GM12878 (cell line): ENCODE data around the gene FATE1. TPM values are rescaled to one million over a fixed set of nuclear protein-coding genes. Genes with fewer than 3 reads are reported as not detected.

Experiments
- ATAC-seq: fragments of 200-7000 bp; cut with Tn5 transposase; 3 replicates; pipeline ENCODE4 v1.9.1; 2020; ENCODE audit warnings: mild to moderate bottlenecking, moderate library complexity
- BruUV-seq: library from RNA; stranded (reverse); fragments of 400-500 nt; replicated peaks from 2 replicates; lab custom pipeline; 2021; lab: Mats Ljungman, UMichigan
- CTCF ChIA-PET: fragments of 300-600 bp; sonication (Branson Sonifier 250); formaldehyde crosslinking; extraction: SDS; loops from one replicate; lab custom pipeline; 2021; ENCODE audit warnings: inconsistent platforms; lab: Yijun Ruan, JAX
- POLR2A ChIA-PET: fragments of 350-600 bp; formaldehyde crosslinking; extraction: SDS; loops from one replicate; lab custom pipeline; 2021; ENCODE audit warnings: inconsistent platforms; lab: Charles Lee
- RAD21 ChIA-PET: fragments of 300-600 bp; sonication (Branson Sonifier 250); formaldehyde crosslinking; loops from one replicate; lab custom pipeline; 2023; ENCODE audit warnings: antibody characterized with exemption; ENCODE audit not compliant: unreplicated experiment; lab: Charles Lee
- SMC1A ChIA-PET: fragments of 300-600 bp; sonication (Branson Sonifier 250); formaldehyde crosslinking; loops from one replicate; lab custom pipeline; 2023; ENCODE audit not compliant: unreplicated experiment, uncharacterized antibody; lab: Charles Lee
- DNase-seq: peaks from one replicate; pipeline ENCODE4 v3.0.0-alpha.2; 2011; ENCODE audit warnings: low read depth, low spot score
- FAIRE-seq: peaks from 3 replicates; lab custom pipeline; 2011; peaks lifted over from hg19 to GRCh38; lab: Jason Lieb, UNC
- H2AFZ ChIP-seq: 2 replicates; pipeline ENCODE4 v1.6.0; 2011; ENCODE audit warnings: low read depth, low read length, control low read depth; ENCODE audit not compliant: control insufficient read depth
- H3K27ac ChIP-seq: 2 replicates; pipeline ENCODE4 v1.5.1; 2011; ENCODE audit warnings: control low read depth; ENCODE audit not compliant: control insufficient read depth, insufficient read depth
- H3K27me3 ChIP-seq, 2 experiments: replicated peaks in 1 of 2; 2 replicates each; pipeline versions ENCODE4 v1.6.0 to v1.6.1; 2011; ENCODE audit warnings: low read length in 1 of 2; ENCODE audit not compliant: control insufficient read depth in 2 of 2, insufficient read depth in 2 of 2
- H3K36me3 ChIP-seq, 2 experiments: 2 replicates each; pipeline ENCODE4 v1.5.1; 2011; ENCODE audit warnings: low read length in 1 of 2; ENCODE audit not compliant: control insufficient read depth in 2 of 2, insufficient read depth in 2 of 2
- H3K4me1 ChIP-seq: 2 replicates; pipeline ENCODE4 v1.6.1; 2011; ENCODE audit warnings: mild to moderate bottlenecking, low read length, moderate library complexity, mixed read lengths; ENCODE audit not compliant: control insufficient read depth, insufficient read depth
- H3K4me2 ChIP-seq: 2 replicates; pipeline ENCODE4 v1.6.0; 2011; ENCODE audit warnings: control low read depth; ENCODE audit not compliant: control insufficient read depth, insufficient read depth
- H3K4me3 ChIP-seq: fragments of 200-600 bp; sonication (generic); 2 replicates; pipeline ENCODE4 v1.5.1; 2016
- H3K79me2 ChIP-seq: 2 replicates; pipeline ENCODE4 v1.6.0; 2011; ENCODE audit warnings: low read length; ENCODE audit not compliant: control insufficient read depth, insufficient read depth
- H3K9ac ChIP-seq: 2 replicates; pipeline ENCODE4 v1.8.0; 2011; ENCODE audit warnings: low read length, control low read depth, mixed read lengths; ENCODE audit not compliant: control insufficient read depth, insufficient read depth
- H3K9me3 ChIP-seq: replicated peaks from 3 replicates; pipeline ENCODE4 v1.5.1; 2011; ENCODE audit warnings: mild to moderate bottlenecking, low read length; ENCODE audit not compliant: control insufficient read depth, insufficient read depth
- H4K20me1 ChIP-seq: 2 replicates; pipeline ENCODE4 v1.6.0; 2011; ENCODE audit not compliant: control insufficient read depth, insufficient read depth
- ASH2L ChIP-seq: fragments of 300-600, 200-600 bp; sonication (generic); IDR thresholded peaks from 2 replicates; pipeline ENCODE4 v1.6.1; 2017; ENCODE audit warnings: low read depth, mild to moderate bottlenecking, borderline replicate concordance
- BCL11A ChIP-seq: IDR thresholded peaks from 2 replicates; pipeline ENCODE4 v1.6.1; 2011; ENCODE audit warnings: low read depth, low read length
- ETV6 ChIP-seq, 2 experiments: fragments of 450-650 bp in 1 of 2; IDR thresholded peaks in 1 of 2; conservative IDR thresholded peaks in 1 of 2; 2 replicates each; pipeline ENCODE4 v1.6.1; 2014; ENCODE audit warnings: antibody characterized with exemption in 1 of 2, borderline replicate concordance in 1 of 2, low read depth in 1 of 2, mild to moderate bottlenecking in 1 of 2, moderate library complexity in 1 of 2
- IRF3 ChIP-seq: fragments of 450-650 bp; IDR thresholded peaks from 2 replicates; pipeline ENCODE4 v1.6.1; 2014; ENCODE audit warnings: mild to moderate bottlenecking
- MEF2B ChIP-seq: fragments of 450-650 bp; IDR thresholded peaks from 2 replicates; pipeline ENCODE4 v1.6.1; 2018; ENCODE audit warnings: mild to moderate bottlenecking, moderate library complexity; ENCODE audit not compliant: partially characterized antibody, poor library complexity, severe bottlenecking
- MXI1 ChIP-seq: fragments of 150-350 bp; IDR thresholded peaks from 2 replicates; pipeline ENCODE4 v1.6.1; 2011; ENCODE audit warnings: low read depth, mild to moderate bottlenecking, inconsistent platforms, low read length, improper control_type of control experiment
- NFXL1 ChIP-seq: fragments of 450-650 bp; IDR thresholded peaks from 2 replicates; pipeline ENCODE4 v1.6.1; 2017; ENCODE audit warnings: antibody characterized with exemption, mild to moderate bottlenecking, borderline replicate concordance
- NR2C1 ChIP-seq: fragments of 450-650 bp; IDR thresholded peaks from 2 replicates; pipeline ENCODE4 v1.6.1; 2017; ENCODE audit warnings: antibody characterized with exemption, mild to moderate bottlenecking, moderate library complexity
- NRF1 ChIP-seq: conservative IDR thresholded peaks from 2 replicates; pipeline ENCODE4 v1.6.1; 2011; ENCODE audit warnings: mild to moderate bottlenecking, low read depth, low read length, improper control_type of control experiment
- POLR2A ChIP-seq: IDR thresholded peaks from 2 replicates; pipeline ENCODE4 v1.6.1; 2011; ENCODE audit warnings: low read depth, mild to moderate bottlenecking, low read length
- ZSCAN29 ChIP-seq: fragments of 450-650 bp; IDR thresholded peaks from 2 replicates; pipeline ENCODE4 v1.6.1; 2017; ENCODE audit warnings: mild to moderate bottlenecking, moderate library complexity
- ZZZ3 ChIP-seq: IDR thresholded peaks from 2 replicates; pipeline ENCODE4 v1.6.1; 2011; ENCODE audit warnings: low read depth; ENCODE audit not compliant: control insufficient read depth, insufficient read length
- WGBS: methylation state at CpG from one replicate; pipeline ENCODE4 v1.1.6; 2016; ENCODE audit warnings: low lambda C conversion rate; ENCODE audit not compliant: insufficient replicate concordance, insufficient coverage; ENCODE audit errors: missing lambda C conversion rate; 5-methylcytosine and 5-hydroxymethylcytosine counted together
- in situ Hi-C: fragments of 300-500 bp; cut with MboI; formaldehyde crosslinking; loops from 9 replicates; pipeline ENCODE4 v1.14.3; 2018; ENCODE audit warnings: mixed read lengths
- intact Hi-C: fragments of 100-400 bp; cut with micrococcal nuclease; formaldehyde crosslinking; loops from one replicate; pipeline ENCODE4 v1.14.2; 2022; ENCODE audit not compliant: unreplicated experiment
- polyA plus RNA-seq, 11 experiments: library from polyadenylated mRNA; depleted of rRNA in 4 of 11; unstranded in 6 of 11; stranded (reverse) in 5 of 11; fragments of >200 nt; fragmentation: Nextera tagmentation in 4 of 11; fragmentation: Illumina TruSeq in 1 of 11; extraction: Ambion mirVana in 4 of 11; extraction: Trizol in 1 of 11; gene quantifications; 1 replicate in 1 of 11; 2 replicates in 10 of 11; pipeline versions ENCODE4 v1.2.1 to v1.2.3, GENCODE V29; 2011 to 2016; ENCODE audit warnings: inconsistent platforms in 2 of 11, missing spikeins in 2 of 11, low read depth in 1 of 11
- total RNA-seq, 4 experiments: library from RNA; depleted of rRNA in 3 of 4; stranded (reverse); fragments of >200 nt in 3 of 4; fragmentation: Illumina TruSeq in 1 of 4; extraction: Trizol in 1 of 4; gene quantifications; 2 replicates each; pipeline versions ENCODE4 v1.2.1 to v1.2.3, GENCODE V29; 2013 to 2021
- TF ChIP-seq, protein P1 (sequence below): fragments of 450-650 bp; IDR thresholded peaks from 2 replicates; pipeline ENCODE4 v1.6.1; 2017; ENCODE audit warnings: mild to moderate bottlenecking, low read depth, inconsistent platforms; ENCODE audit not compliant: poor library complexity, severe bottlenecking
- TF ChIP-seq, protein P2 (sequence below): fragments of 150-350 bp; IDR thresholded peaks from 2 replicates; pipeline ENCODE4 v1.6.1; 2014; ENCODE audit warnings: mild to moderate bottlenecking, low read depth, low read length

The FATE1 gene
- total and polyA plus RNA-seq, 10 of the 15 experiments (the other 5 are each of a cell fraction or from before 2014, with no cell fraction given), result 0.26 to 0.28 TPM; not detected in 8

DNA sequence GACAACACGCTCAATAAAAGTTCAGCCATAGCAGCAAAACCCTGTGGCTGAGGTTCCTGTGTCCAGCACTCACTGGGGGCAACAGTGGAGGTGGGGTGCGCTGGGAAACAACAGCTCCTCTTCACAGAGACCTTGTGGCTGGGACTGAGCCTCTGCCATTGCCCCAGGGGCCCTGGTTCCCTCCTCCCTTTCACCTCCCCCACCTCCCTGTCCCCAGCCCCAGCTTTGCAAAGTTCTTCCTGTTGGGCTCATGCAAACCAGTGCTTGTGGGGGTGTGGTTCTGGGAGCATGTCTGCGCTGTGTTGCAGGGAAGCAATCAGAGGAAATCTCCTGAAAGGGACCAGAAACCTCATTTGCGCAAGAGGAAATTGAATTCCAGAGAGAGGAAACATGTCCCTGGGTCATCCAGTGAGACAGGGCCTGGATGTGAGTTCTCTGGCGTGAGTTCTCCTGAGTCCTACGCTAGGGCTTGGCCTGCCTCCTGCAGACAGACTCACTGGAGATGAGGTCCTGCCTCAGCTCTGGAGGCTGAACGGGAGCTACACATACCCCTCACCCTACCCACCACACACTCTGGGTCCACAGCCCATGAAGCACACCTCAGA lies 7.4 kb downstream of the FATE1 start (continued):
- TF ChIP-seq, protein P1, sequence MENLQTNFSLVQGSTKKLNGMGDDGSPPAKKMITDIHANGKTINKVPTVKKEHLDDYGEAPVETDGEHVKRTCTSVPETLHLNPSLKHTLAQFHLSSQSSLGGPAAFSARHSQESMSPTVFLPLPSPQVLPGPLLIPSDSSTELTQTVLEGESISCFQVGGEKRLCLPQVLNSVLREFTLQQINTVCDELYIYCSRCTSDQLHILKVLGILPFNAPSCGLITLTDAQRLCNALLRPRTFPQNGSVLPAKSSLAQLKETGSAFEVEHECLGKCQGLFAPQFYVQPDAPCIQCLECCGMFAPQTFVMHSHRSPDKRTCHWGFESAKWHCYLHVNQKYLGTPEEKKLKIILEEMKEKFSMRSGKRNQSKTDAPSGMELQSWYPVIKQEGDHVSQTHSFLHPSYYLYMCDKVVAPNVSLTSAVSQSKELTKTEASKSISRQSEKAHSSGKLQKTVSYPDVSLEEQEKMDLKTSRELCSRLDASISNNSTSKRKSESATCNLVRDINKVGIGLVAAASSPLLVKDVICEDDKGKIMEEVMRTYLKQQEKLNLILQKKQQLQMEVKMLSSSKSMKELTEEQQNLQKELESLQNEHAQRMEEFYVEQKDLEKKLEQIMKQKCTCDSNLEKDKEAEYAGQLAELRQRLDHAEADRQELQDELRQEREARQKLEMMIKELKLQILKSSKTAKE, result no peak

GRCh38 chrX:151724563-151725337 lies 8.9 kb downstream of the FATE1 start:
- ATAC-seq (no peak), DNase-seq (no peak), FAIRE-seq (no peak)
- in situ Hi-C loops, result no loop called here
- H3K4me2 ChIP-seq, result no peak overlapping the region
- ChIA-PET POLR2A (no interaction called here), CTCF (no interaction called here), RAD21 (no interaction called here), SMC1A (no interaction called here)
- no TSS peak for BruUV-seq
- intact Hi-C loops, result no loop called here
- no peak overlapping the region for H2AFZ ChIP-seq
- no peak overlapping the region for H3K9ac ChIP-seq
- no peaks in the 10 kb centered on the region for H3K27me3 ChIP-seq
- no peaks in the 10 kb centered on the region for H3K4me1 ChIP-seq
- no peaks in the 10 kb centered on the region for H4K20me1 ChIP-seq
- no peaks in the 10 kb centered on the region for H3K79me2 ChIP-seq
- H3K4me3 ChIP-seq, result no peak overlapping the region
- no peaks in the 10 kb centered on the region for H3K9me3 ChIP-seq
- no peak overlapping the region for H3K27ac ChIP-seq
- H3K36me3 ChIP-seq, result no peaks in the 10 kb centered on the region
- WGBS, result 7% methylated on average over 7 of the region's 7 CpGs
- no peak for TF ChIP-seq NRF1
- TF ChIP-seq NFXL1, result no peak
- TF ChIP-seq IRF3, result no peak
- no peak for TF ChIP-seq ETV6 (conservative IDR thresholded peaks at IDR 0.05 in 1 of 2, IDR thresholded peaks at IDR 0.05 in 1 of 2; ENCODE audit: borderline replicate concordance in 1 of 2, low read depth in 1 of 2)
- TF ChIP-seq BCL11A, result no peak
- TF ChIP-seq ZSCAN29, result no peak
- no peak for TF ChIP-seq ASH2L
- TF ChIP-seq ZZZ3, result no peak
- no peak for TF ChIP-seq MEF2B
- no peak for TF ChIP-seq POLR2A
- TF ChIP-seq, protein P2, sequence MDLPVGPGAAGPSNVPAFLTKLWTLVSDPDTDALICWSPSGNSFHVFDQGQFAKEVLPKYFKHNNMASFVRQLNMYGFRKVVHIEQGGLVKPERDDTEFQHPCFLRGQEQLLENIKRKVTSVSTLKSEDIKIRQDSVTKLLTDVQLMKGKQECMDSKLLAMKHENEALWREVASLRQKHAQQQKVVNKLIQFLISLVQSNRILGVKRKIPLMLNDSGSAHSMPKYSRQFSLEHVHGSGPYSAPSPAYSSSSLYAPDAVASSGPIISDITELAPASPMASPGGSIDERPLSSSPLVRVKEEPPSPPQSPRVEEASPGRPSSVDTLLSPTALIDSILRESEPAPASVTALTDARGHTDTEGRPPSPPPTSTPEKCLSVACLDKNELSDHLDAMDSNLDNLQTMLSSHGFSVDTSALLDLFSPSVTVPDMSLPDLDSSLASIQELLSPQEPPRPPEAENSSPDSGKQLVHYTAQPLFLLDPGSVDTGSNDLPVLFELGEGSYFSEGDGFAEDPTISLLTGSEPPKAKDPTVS, result no peak
- no peak for TF ChIP-seq MXI1
- TF ChIP-seq NR2C1, result no peak
